Epithelial cell of prostate (primary cell): ENCODE data around the gene CRY2.

Source experiments
- DNase-seq: peaks from one replicate; pipeline ENCODE4 v3.0.0-alpha.2; 2011; ENCODE audit warnings: low read depth, low spot score
- H3K27ac ChIP-seq: fragments of 450-650 bp; 2 replicates; pipeline ENCODE4 v1.5.1; 2017; ENCODE audit warnings: mild to moderate bottlenecking

The CRY2 gene

GRCh38 chr11:45926001-45926401 lies 78.7 kb downstream of the CRY2 start:
- H3K27ac ChIP-seq: no peak overlapping the region
- no peak for DNase-seq

- H3K27ac ChIP-seq: no peak overlapping the region
- DNase-seq: no peak
These were observed 79.5 kb downstream of the CRY2 start for GRCh38 chr11:45926536-45927331.

DNA sequence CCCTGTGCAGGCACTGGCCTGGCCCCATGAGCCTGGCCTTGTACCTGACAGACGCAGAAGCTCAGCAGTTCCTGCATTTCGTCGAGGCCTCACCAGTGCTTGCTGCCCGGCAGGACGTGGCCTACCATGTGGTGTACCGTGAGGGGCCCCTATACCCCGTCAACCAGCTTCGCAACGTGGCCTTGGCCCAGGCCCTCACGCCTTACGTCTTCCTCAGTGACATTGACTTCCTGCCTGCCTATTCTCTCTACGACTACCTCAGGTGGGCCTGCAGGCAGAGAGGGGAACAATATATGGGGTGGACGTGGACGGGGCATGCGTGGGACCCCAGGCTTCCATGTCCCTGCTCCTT lies 80.0 kb downstream of the CRY2 start:
- H3K27ac ChIP-seq: no peak overlapping the region
- no peak for DNase-seq

DNA sequence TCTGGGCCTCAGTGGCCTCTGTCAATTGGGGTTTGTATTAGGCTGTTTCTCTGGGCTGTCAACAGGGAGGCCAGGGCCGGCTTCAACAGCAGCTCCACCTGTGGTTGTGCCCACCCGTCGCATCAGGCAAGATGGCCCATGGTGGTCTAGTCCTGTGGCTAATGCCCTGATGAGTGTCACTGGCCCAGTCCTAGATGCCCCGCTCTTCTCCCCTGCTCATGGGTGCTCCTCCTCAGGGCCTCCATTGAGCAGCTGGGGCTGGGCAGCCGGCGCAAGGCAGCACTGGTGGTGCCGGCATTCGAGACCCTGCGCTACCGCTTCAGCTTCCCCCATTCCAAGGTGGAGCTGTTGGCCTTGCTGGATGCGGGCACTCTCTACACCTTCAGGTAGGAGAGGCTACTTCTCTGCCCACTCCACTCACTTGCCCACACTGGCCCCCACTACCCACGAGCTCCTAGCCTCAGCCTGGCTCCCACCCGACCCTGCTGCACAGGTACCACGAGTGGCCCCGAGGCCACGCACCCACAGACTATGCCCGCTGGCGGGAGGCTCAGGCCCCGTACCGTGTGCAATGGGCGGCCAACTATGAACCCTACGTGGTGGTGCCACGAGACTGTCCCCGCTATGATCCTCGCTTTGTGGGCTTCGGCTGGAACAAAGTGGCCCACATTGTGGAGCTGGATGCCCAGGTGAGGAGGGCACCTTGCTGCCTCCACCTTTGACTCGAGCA lies 80.6 kb downstream of the CRY2 start:
- H3K27ac ChIP-seq: peak overlapping the region; percentile 93
- DNase-seq: no peak

GRCh38 chr11:45928535-45929215 lies 81.4 kb downstream of the CRY2 start:
- no peak for DNase-seq
- H3K27ac ChIP-seq: peak overlapping the region; percentile 93

DNA sequence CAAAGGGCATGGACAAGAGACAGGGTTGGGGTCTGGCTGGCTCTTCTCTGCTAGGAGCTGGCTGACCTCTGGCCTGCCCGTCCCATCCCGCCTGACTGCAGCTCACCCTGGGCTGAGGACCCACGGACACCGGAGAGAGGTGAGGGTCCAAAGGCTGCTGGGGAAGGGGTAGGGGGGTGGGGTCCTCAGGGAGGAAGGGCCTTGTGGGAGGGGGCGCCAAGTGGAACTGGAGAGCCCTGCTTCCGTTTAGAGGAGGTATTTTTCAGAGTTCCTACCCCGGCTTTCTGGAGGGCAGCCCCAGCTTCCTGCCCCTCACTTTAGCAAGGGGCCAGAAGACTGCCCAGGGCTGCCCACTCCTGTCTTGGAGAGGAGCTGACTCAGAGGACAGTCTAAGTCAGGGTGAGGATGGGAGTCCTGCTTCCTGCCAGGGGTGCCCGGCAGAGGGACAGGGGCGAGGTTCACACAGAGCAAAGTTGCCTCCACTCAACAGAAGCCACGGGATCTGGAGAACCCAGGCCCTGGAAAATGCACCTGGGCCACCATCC lies 82.3 kb downstream of the CRY2 start:
- H3K27ac ChIP-seq: peak overlapping the region; percentile 93
- no peak for DNase-seq

DNA sequence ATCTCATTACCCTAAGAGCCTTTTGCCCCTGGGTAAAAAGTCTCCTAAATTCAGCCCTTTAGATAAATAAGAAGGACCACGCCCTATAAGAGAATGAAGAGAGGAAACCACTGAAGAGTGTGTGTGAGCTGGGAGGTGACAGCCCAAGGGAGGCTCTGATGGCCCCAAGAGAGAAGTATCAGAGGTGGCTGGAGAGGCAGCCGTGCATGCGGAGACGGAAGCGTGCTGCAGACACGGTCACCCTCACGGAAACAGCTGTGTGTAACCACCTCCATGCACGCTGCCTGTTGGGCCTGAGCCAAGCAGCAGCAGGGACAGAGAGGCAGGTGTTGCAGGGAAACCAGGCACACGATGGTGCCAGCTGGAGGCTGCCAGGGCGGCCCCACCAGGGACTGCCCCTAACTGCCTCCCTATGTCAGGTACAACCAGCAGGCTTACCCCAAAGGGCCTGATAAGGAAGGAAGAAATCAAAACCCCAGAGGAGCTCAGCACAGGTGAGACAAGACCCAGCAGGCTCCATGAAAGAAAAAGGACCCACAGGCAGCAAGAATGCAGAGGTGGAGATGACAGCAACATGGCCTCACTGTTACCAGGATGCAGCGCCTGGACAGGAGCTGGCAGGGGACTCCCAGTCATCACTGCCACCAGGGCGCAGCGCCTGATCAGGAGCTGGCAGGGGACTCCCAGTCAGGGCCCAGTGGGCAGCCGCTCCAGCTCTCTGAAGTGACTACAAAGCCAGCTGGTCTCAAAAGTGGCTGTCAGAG lies 82.9 kb downstream of the CRY2 start:
- H3K27ac ChIP-seq: peak overlapping the region; percentile 93
- DNase-seq: no peak

GRCh38 chr11:45930951-45931570 lies 83.8 kb downstream of the CRY2 start:
- DNase-seq: peak; percentile 82
- peak overlapping the region; percentile 93 for H3K27ac ChIP-seq

- DNase-seq: no peak
- peak overlapping the region; percentile 93 for H3K27ac ChIP-seq
These were observed 84.5 kb downstream of the CRY2 start for GRCh38 chr11:45931739-45932138.

DNA sequence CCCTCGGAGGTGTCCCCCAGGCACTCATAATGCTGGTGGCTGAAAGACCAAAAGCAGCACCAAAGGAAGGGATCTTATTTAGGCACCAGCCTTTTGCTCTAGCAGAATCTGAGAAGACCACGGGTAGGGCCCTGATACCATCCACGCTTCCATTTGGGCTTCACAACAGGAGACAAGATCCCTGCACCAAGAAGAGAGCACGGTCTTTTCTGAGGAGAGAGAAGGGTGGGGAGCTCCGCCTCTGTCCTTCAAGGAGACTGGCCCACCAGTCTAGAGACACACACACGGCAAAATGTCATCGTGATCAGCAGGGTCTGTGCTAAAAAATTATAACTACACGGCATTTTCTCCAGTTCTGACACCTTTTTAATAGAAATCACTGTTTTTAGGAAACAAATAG lies 84.9 kb downstream of the CRY2 start:
- no peak for DNase-seq
- H3K27ac ChIP-seq: peak overlapping the region; percentile 93
